ENCODE measurements around the gene HEMK1.

HEMK1 gene

DNA sequence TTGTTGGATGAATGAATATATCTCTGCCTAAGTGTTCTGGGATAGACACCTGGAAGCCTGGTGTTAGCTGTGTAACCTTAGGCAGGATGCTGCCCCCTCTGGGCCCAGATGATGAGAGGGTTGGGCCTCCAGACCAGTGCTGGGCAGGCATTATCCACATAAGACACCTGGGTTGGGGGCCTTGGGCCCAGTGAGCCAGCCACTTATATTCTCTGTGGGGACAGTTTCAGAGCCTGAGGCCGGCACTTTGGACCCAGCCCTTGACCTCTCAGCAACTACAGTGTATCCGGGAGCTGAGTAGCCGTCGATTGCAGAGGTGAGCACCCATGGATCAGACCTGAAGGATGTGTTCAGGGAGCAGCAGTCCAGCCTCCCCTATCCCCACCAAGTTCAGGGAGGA lies 2.2 kb downstream of the HEMK1 start:
- Histone ChIP-seq H4K20me1 (ENCODE audit: insufficient read depth, low read length, poor library complexity, severe bottlenecking) (no peaks in the 10 kb centered on the region), H3K9ac (ENCODE audit: low read depth, low read length, poor library complexity, severe bottlenecking) (no peak overlapping the region), H3K36me3 (ENCODE audit: insufficient read depth, low read length) (no peaks in the 10 kb centered on the region), H3K4me3 (ENCODE audit: low read length, poor library complexity, severe bottlenecking) (no peak overlapping the region), H3K4me1 (ENCODE audit: insufficient read depth, low read length, poor library complexity, severe bottlenecking) (peaks cover 18% of the 10 kb centered on the region), H3K27me3 (ENCODE audit: insufficient read depth, low read length, poor library complexity, severe bottlenecking) (no peaks in the 10 kb centered on the region), H2AFZ (ENCODE audit: low read length) (no peak overlapping the region), H3K79me2 (ENCODE audit: insufficient read depth, low read length) (peaks cover 8% of the 10 kb centered on the region; the same call in 1 of the 2 replicates), H3K9me3 (ENCODE audit: insufficient read depth, low read depth, low read length) (no peaks in the 10 kb centered on the region), H3F3A (ENCODE audit: low read depth) (no peaks in the 10 kb centered on the region), H3K9me2 (replicated peaks; ENCODE audit: low read depth, low read length) (no peaks in the 10 kb centered on the region), H3K4me2 (ENCODE audit: low read depth, low read length, poor library complexity, severe bottlenecking) (no peak overlapping the region)
- no peak for TF ChIP-seq EZH2phosphoT487 (IDR thresholded peaks at IDR 0.05; ENCODE audit: borderline replicate concordance)
- TF ChIP-seq, protein P1, sequence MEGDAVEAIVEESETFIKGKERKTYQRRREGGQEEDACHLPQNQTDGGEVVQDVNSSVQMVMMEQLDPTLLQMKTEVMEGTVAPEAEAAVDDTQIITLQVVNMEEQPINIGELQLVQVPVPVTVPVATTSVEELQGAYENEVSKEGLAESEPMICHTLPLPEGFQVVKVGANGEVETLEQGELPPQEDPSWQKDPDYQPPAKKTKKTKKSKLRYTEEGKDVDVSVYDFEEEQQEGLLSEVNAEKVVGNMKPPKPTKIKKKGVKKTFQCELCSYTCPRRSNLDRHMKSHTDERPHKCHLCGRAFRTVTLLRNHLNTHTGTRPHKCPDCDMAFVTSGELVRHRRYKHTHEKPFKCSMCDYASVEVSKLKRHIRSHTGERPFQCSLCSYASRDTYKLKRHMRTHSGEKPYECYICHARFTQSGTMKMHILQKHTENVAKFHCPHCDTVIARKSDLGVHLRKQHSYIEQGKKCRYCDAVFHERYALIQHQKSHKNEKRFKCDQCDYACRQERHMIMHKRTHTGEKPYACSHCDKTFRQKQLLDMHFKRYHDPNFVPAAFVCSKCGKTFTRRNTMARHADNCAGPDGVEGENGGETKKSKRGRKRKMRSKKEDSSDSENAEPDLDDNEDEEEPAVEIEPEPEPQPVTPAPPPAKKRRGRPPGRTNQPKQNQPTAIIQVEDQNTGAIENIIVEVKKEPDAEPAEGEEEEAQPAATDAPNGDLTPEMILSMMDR (conservative IDR thresholded peaks at IDR 0.05; ENCODE audit: low read length) = no peak

DNA sequence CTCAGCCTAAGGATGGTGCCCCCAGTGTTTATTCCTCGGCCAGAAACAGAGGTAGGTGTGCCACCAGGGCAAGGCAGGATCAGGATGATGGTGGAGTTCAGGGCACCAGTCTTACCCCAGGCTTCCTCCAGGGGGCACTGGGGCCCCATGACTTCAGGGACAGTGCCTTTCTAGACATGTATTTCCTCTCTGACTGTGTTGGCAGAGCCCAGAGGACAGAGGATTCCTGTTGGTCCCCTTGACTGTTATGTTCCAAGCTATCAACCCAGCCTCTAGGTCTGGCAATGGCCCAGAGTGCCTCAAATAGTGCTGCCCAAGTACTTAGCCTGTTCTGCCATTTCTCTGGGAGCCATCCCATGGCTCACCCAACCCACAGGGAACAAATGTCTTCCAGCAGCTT lies 2.8 kb downstream of the HEMK1 start:
- no peak for TF ChIP-seq EZH2phosphoT487 (IDR thresholded peaks at IDR 0.05; ENCODE audit: borderline replicate concordance)
- TF ChIP-seq, protein P1 (conservative IDR thresholded peaks at IDR 0.05; ENCODE audit: low read length) = peak; percentile 83
- Histone ChIP-seq H3K4me2 (ENCODE audit: low read depth, low read length, poor library complexity, severe bottlenecking) (no peak overlapping the region), H3K9me2 (replicated peaks; ENCODE audit: low read depth, low read length) (no peaks in the 10 kb centered on the region), H3K4me1 (ENCODE audit: insufficient read depth, low read length, poor library complexity, severe bottlenecking) (peaks cover 14% of the 10 kb centered on the region), H3K9ac (ENCODE audit: low read depth, low read length, poor library complexity, severe bottlenecking) (peak overlapping the region; percentile 4), H3K27me3 (ENCODE audit: insufficient read depth, low read length, poor library complexity, severe bottlenecking) (no peaks in the 10 kb centered on the region), H2AFZ (ENCODE audit: low read length) (no peak overlapping the region), H3K4me3 (ENCODE audit: low read length, poor library complexity, severe bottlenecking) (no peak overlapping the region), H3K36me3 (ENCODE audit: insufficient read depth, low read length) (no peaks in the 10 kb centered on the region), H4K20me1 (ENCODE audit: insufficient read depth, low read length, poor library complexity, severe bottlenecking) (no peaks in the 10 kb centered on the region), H3K9me3 (ENCODE audit: insufficient read depth, low read depth, low read length) (no peaks in the 10 kb centered on the region), H3F3A (ENCODE audit: low read depth) (no peaks in the 10 kb centered on the region), H3K79me2 (ENCODE audit: insufficient read depth, low read length) (peaks cover 8% of the 10 kb centered on the region; the same call in 1 of the 2 replicates)

DNA sequence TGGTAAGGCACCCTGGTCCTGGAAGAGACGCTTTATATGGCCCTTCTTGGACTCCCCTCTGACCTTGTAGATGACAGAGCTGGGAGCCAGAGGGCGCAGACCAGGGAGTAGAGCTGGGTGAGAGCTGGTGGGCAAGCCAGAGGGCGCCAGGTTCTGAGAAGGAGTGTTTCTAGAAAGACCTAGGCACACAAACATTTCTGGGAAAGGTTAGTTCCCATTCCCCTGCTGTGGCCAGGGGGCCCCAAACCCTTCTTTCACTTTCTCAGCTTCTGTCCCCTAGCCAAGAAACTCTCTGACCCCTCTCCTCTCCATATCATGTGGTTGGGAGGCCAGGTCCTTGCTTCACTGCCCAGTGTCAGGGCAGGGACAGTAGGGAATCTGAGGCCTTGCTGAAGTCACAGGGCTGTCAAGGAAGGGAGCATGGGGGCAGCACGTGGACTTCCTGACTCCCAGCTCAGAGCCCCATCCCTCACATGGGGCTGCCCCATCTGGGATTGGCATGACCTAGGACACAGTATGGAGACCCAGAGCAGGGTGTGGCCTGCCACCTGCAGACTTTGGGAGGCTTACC lies 3.6 kb downstream of the HEMK1 start:
- Histone ChIP-seq H3K9me3 (ENCODE audit: insufficient read depth, low read depth, low read length) (no peaks in the 10 kb centered on the region), H2AFZ (ENCODE audit: low read length) (no peak overlapping the region), H3K9ac (ENCODE audit: low read depth, low read length, poor library complexity, severe bottlenecking) (no peak overlapping the region), H3K4me3 (ENCODE audit: low read length, poor library complexity, severe bottlenecking) (no peak overlapping the region), H3K4me2 (ENCODE audit: low read depth, low read length, poor library complexity, severe bottlenecking) (no peak overlapping the region), H3K36me3 (ENCODE audit: insufficient read depth, low read length) (no peaks in the 10 kb centered on the region), H3K79me2 (ENCODE audit: insufficient read depth, low read length) (peaks cover 8% of the 10 kb centered on the region; the same call in 1 of the 2 replicates), H3K27me3 (ENCODE audit: insufficient read depth, low read length, poor library complexity, severe bottlenecking) (no peaks in the 10 kb centered on the region), H3K4me1 (ENCODE audit: insufficient read depth, low read length, poor library complexity, severe bottlenecking) (peaks cover 10% of the 10 kb centered on the region), H3K9me2 (replicated peaks; ENCODE audit: low read depth, low read length) (no peaks in the 10 kb centered on the region), H3F3A (ENCODE audit: low read depth) (no peaks in the 10 kb centered on the region), H4K20me1 (ENCODE audit: insufficient read depth, low read length, poor library complexity, severe bottlenecking) (no peaks in the 10 kb centered on the region)
- TF ChIP-seq, protein P1 (conservative IDR thresholded peaks at IDR 0.05; ENCODE audit: low read length) = no peak
- TF ChIP-seq EZH2phosphoT487 (IDR thresholded peaks at IDR 0.05; ENCODE audit: borderline replicate concordance) = no peak

Measured in Loucy (cell line).